Measurements from ENCODE around the gene TMEM260. TPM values are rescaled to one million over a fixed set of nuclear protein-coding genes. Genes with fewer than 3 reads are reported as not detected.
"Not testable (repeated sequence)": the region's sequence is repeated elsewhere in the genome, so short reads cannot be mapped to it uniquely, and the experiment has no call there.

The TMEM260 gene
- total and polyA plus RNA-seq, 4 experiments from 2014 or later, result 10.8 to 37.0 (median 24.2) TPM

- peaks cover 4 to 13% of the 10 kb centered on the region in 2 donors for H3K27me3 Mint-ChIP-seq
- H3K4me1 Mint-ChIP-seq, result not testable (repeated sequence)
Measured at GRCh38 chr14:56695216-56695615, 115.6 kb downstream of the TMEM260 start.

More at GRCh38 chr14:56695216-56695615, 115.6 kb downstream of the TMEM260 start:
- intact Hi-C loops (cut with micrococcal nuclease); H3K27ac ChIP-seq (ENCODE audit: low read depth, low read length); DNase-seq; H3K27me3 ChIP-seq (ENCODE audit: insufficient read depth, low read length); POLR2A ChIA-PET (ENCODE audit: partially characterized antibody); H3K4me3 ChIP-seq (ENCODE audit: low read length in 2 of 2); H3K9me3 ChIP-seq (ENCODE audit: control insufficient read depth in 1 of 2, low read length in 2 of 2); H3K27ac Mint-ChIP-seq; H3K4me3 Mint-ChIP-seq; CTCF ChIA-PET (ENCODE audit: partially characterized antibody); H3K9me3 Mint-ChIP-seq; H3K36me3 Mint-ChIP-seq; H3K4me1 ChIP-seq (ENCODE audit: insufficient read depth, low read length); H3K36me3 ChIP-seq (ENCODE audit: insufficient read depth, low read length): not testable (repeated sequence)

Other genes starting within 250 kb of the TMEM260 start
- not detected for gene OTX2, start 230.7 kb downstream of the TMEM260 start, total RNA-seq
- gene OTX2, start 230.7 kb downstream of the TMEM260 start, polyA plus RNA-seq, result not detected

All from CD4-positive, alpha-beta memory T cell (primary cell).